IMR-90 (cell line): Measurements from ENCODE around the gene SHLD1. TPM values are rescaled to one million over a fixed set of nuclear protein-coding genes. Genes with fewer than 3 reads are reported as not detected.

Source experiments
- ATAC-seq: fragments of 200-7000 bp; cut with Tn5 transposase; 2 replicates; pipeline ENCODE4 v1.9.1; 2020; ENCODE audit warnings: low read depth, mild to moderate bottlenecking, moderate library complexity
- BruUV-seq: library from RNA; stranded (reverse); fragments of 400-500 nt; replicated peaks from 2 replicates; lab custom pipeline; 2021; lab: Mats Ljungman, UMichigan
- CTCF ChIA-PET: fragments of 300-600 bp; formaldehyde crosslinking; extraction: SDS; loops from one replicate; lab custom pipeline; 2021; ENCODE audit warnings: antibody characterized with exemption; lab: Yijun Ruan, JAX
- POLR2A ChIA-PET: fragments of 300-600 bp; sonication (Branson Sonifier 250); formaldehyde crosslinking; loops from one replicate; lab custom pipeline; 2022; ENCODE audit warnings: antibody characterized with exemption; ENCODE audit not compliant: unreplicated experiment; lab: Charles Lee
- DNase-seq: peaks from one replicate; pipeline ENCODE4 v3.0.0; 2013
- H2AFZ ChIP-seq: replicated peaks from 2 replicates; pipeline ENCODE3; 2013; ENCODE audit warnings: low read length, mild to moderate bottlenecking; ENCODE audit not compliant: poor library complexity
- H2AK5ac ChIP-seq: 2 replicates; pipeline ENCODE4 v1.6.1; 2013; ENCODE audit warnings: low read depth, low read length, inconsistent platforms
- H2AK9ac ChIP-seq: replicated peaks from 2 replicates; pipeline ENCODE3; 2013; ENCODE audit warnings: mild to moderate bottlenecking, low read depth, low read length, moderate library complexity; ENCODE audit not compliant: poor library complexity
- H2BK120ac ChIP-seq: 2 replicates; pipeline ENCODE4 v1.6.1; 2013; ENCODE audit warnings: low read depth, low read length, inconsistent platforms
- H2BK15ac ChIP-seq: 3 replicates; pipeline ENCODE4 v1.6.1; 2013; ENCODE audit warnings: low read depth, low read length, inconsistent platforms
- H2BK20ac ChIP-seq: 2 replicates; pipeline ENCODE4 v1.6.1; 2013; ENCODE audit warnings: low read depth, mild to moderate bottlenecking, inconsistent platforms, low read length, moderate library complexity
- H2BK5ac ChIP-seq: 2 replicates; pipeline ENCODE4 v1.6.1; 2013; ENCODE audit warnings: mild to moderate bottlenecking, low read depth, low read length, inconsistent platforms; ENCODE audit not compliant: poor library complexity, severe bottlenecking
- H3K14ac ChIP-seq: replicated peaks from 2 replicates; pipeline ENCODE4 v1.6.1; 2013; ENCODE audit warnings: low read depth, low read length, inconsistent platforms
- H3K18ac ChIP-seq: 2 replicates; pipeline ENCODE4 v1.6.1; 2013; ENCODE audit warnings: low read depth, low read length, control low read depth
- H3K23ac ChIP-seq: 2 replicates; pipeline ENCODE4 v1.6.1; 2013; ENCODE audit warnings: low read depth, low read length, inconsistent platforms
- H3K27ac ChIP-seq: 2 replicates; pipeline ENCODE4 v1.5.1; 2013; ENCODE audit warnings: mild to moderate bottlenecking, control low read depth, low read length; ENCODE audit not compliant: insufficient read depth
- H3K27me3 ChIP-seq: 2 replicates; pipeline ENCODE4 v1.6.1; 2013; ENCODE audit warnings: low read length; ENCODE audit not compliant: control insufficient read depth, insufficient read depth
- H3K36me3 ChIP-seq: 2 replicates; pipeline ENCODE4 v1.6.1; 2013; ENCODE audit warnings: low read length, mixed read lengths; ENCODE audit not compliant: control insufficient read depth, insufficient read depth
- H3K4ac ChIP-seq: 2 replicates; pipeline ENCODE4 v1.6.1; 2013; ENCODE audit warnings: low read depth, low read length, inconsistent platforms
- H3K4me1 ChIP-seq: 2 replicates; pipeline ENCODE4 v1.6.1; 2013; ENCODE audit warnings: low read length, mixed read lengths; ENCODE audit not compliant: control insufficient read depth, insufficient read depth
- H3K4me2 ChIP-seq: 2 replicates; pipeline ENCODE4 v1.6.1; 2013; ENCODE audit warnings: low read depth, mild to moderate bottlenecking, control low read depth, low read length, moderate library complexity
- H3K4me3 ChIP-seq: 2 replicates; pipeline ENCODE4 v1.5.1; 2013; ENCODE audit warnings: low read depth, mild to moderate bottlenecking, control low read depth, low read length, moderate library complexity; ENCODE audit not compliant: insufficient read depth
- H3K56ac ChIP-seq: 2 replicates; pipeline ENCODE4 v1.6.1; 2013; ENCODE audit warnings: low read length, inconsistent platforms; ENCODE audit not compliant: insufficient read depth; ENCODE audit errors: extremely low read depth
- H3K79me1 ChIP-seq, 2 experiments: 2 replicates each; pipeline ENCODE4 v1.6.1; 2013; ENCODE audit warnings: low read length in 2 of 2, inconsistent platforms in 1 of 2, low read depth in 1 of 2
- H3K9ac ChIP-seq: 2 replicates; pipeline ENCODE4 v1.6.1; 2013; ENCODE audit warnings: low read depth, low read length, control low read depth
- H3K9me1 ChIP-seq: 2 replicates; pipeline ENCODE4 v1.6.1; 2013; ENCODE audit warnings: low read length, inconsistent platforms; ENCODE audit not compliant: insufficient read depth
- H3K9me3 ChIP-seq: 2 replicates; pipeline ENCODE4 v1.6.1; 2013; ENCODE audit warnings: low read length; ENCODE audit not compliant: control insufficient read depth, insufficient read depth
- H4K20me1 ChIP-seq: 2 replicates; pipeline ENCODE4 v1.6.1; 2013; ENCODE audit warnings: low read length, inconsistent platforms; ENCODE audit not compliant: insufficient read depth
- H4K5ac ChIP-seq: 2 replicates; pipeline ENCODE4 v1.6.1; 2013; ENCODE audit warnings: mild to moderate bottlenecking, low read depth, low read length, control low read depth
- H4K8ac ChIP-seq, 2 experiments: 2 replicates each; pipeline ENCODE4 v1.6.1; 2013; ENCODE audit warnings: low read depth in 2 of 2, low read length in 2 of 2, control low read depth in 1 of 2, inconsistent platforms in 1 of 2
- H4K91ac ChIP-seq: 2 replicates; pipeline ENCODE4 v1.6.1; 2013; ENCODE audit warnings: low read depth, low read length, inconsistent platforms; ENCODE audit not compliant: insufficient read depth
- BHLHE40 ChIP-seq: fragments of 150-350 bp; IDR thresholded peaks from 2 replicates; pipeline ENCODE4 v1.6.1; 2016; ENCODE audit warnings: mild to moderate bottlenecking, low read depth, low read length
- CEBPB ChIP-seq: IDR thresholded peaks from 2 replicates; pipeline ENCODE4 v1.6.1; 2012; ENCODE audit warnings: low read depth, low read length, improper control_type of control experiment
- CHD1 ChIP-seq: IDR thresholded peaks from 2 replicates; pipeline ENCODE4 v1.6.1; 2012; ENCODE audit warnings: low read depth, low read length, improper control_type of control experiment
- ELK1 ChIP-seq: fragments of 150-350 bp; IDR thresholded peaks from 2 replicates; pipeline ENCODE4 v1.6.1; 2016; ENCODE audit warnings: low read depth, mild to moderate bottlenecking, low read length, moderate library complexity, borderline replicate concordance
- FOS ChIP-seq: fragments of 150-350 bp; IDR thresholded peaks from 2 replicates; pipeline ENCODE4 v1.6.1; 2016; ENCODE audit warnings: low read depth, low read length
- MAFK ChIP-seq: IDR thresholded peaks from 2 replicates; pipeline ENCODE4 v1.6.1; 2012; ENCODE audit warnings: low read depth, low read length, improper control_type of control experiment
- MAZ ChIP-seq: IDR thresholded peaks from 2 replicates; pipeline ENCODE4 v1.6.1; 2012; ENCODE audit warnings: low read depth, mild to moderate bottlenecking, low read length, improper control_type of control experiment, moderate library complexity, borderline replicate concordance
- MXI1 ChIP-seq: IDR thresholded peaks from 2 replicates; pipeline ENCODE4 v1.6.1; 2012; ENCODE audit warnings: low read depth, mild to moderate bottlenecking, low read length, moderate library complexity, borderline replicate concordance
- NFE2L2 ChIP-seq: fragments of 150-350 bp; IDR thresholded peaks from 2 replicates; pipeline ENCODE4 v1.6.1; 2016; ENCODE audit warnings: low read depth, mild to moderate bottlenecking, low read length
- POLR2A ChIP-seq: IDR thresholded peaks from 2 replicates; pipeline ENCODE4 v1.6.1; 2012; ENCODE audit warnings: mild to moderate bottlenecking, low read depth, low read length
- RAD21 ChIP-seq: IDR thresholded peaks from 2 replicates; pipeline ENCODE4 v1.6.1; 2012; ENCODE audit warnings: low read length, improper control_type of control experiment
- RCOR1 ChIP-seq: IDR thresholded peaks from 2 replicates; pipeline ENCODE4 v1.6.1; 2012; ENCODE audit warnings: mild to moderate bottlenecking, low read length, improper control_type of control experiment; ENCODE audit not compliant: insufficient replicate concordance
- RFX5 ChIP-seq: IDR thresholded peaks from 2 replicates; pipeline ENCODE4 v1.8.0; 2012; ENCODE audit warnings: low read depth, mild to moderate bottlenecking, low read length, moderate library complexity
- SMC3 ChIP-seq: fragments of 150-350 bp; IDR thresholded peaks from 2 replicates; pipeline ENCODE4 v1.6.1; 2016; ENCODE audit warnings: low read depth, mild to moderate bottlenecking, antibody characterized with exemption, low read length, moderate library complexity
- whole genome bisulfite sequencing, 2 experiments: methylation state at CpG; one replicate each; pipeline versions ENCODE4 v1.1.5 to v1.1.7; 2013; ENCODE audit warnings: missing lambda C conversion rate in 2 of 2; ENCODE audit not compliant: insufficient read length in 1 of 2; ENCODE audit errors: extremely low coverage in 2 of 2; 5-methylcytosine and 5-hydroxymethylcytosine counted together
- dilution Hi-C: fragments of 300-500 bp; cut with HindIII; formaldehyde crosslinking; loops from one replicate; pipeline ENCODE4 v1.14.3; 2018; ENCODE audit warnings: low sequenced_read_pairs; ENCODE audit not compliant: unreplicated experiment
- in situ Hi-C: fragments of 300-500 bp; cut with MboI; formaldehyde crosslinking; loops from 3 replicates; pipeline ENCODE4 v1.14.3; 2019; ENCODE audit warnings: low sequenced_read_pairs, inconsistent platforms, mixed read lengths
- intact Hi-C: fragments of 100-400 bp; cut with micrococcal nuclease; formaldehyde crosslinking; loops from 2 replicates; pipeline ENCODE4 v1.10.0; 2022
- polyA plus RNA-seq, 3 experiments: library from polyadenylated mRNA; depleted of rRNA; stranded (reverse); fragments of >200 nt; gene quantifications; 2 replicates each; pipeline ENCODE4 v1.2.3, GENCODE V29; 2012; ENCODE audit warnings: low replicate concordance in 1 of 3
- total RNA-seq: library from RNA; depleted of rRNA; stranded (reverse); fragments of >200 nt; gene quantifications from 2 replicates; pipeline ENCODE4 v1.2.3, GENCODE V29; 2012
- TF ChIP-seq, protein P1 (sequence below): fragments of 150-350 bp; IDR thresholded peaks from 2 replicates; pipeline ENCODE4 v1.6.1; 2017; ENCODE audit warnings: mild to moderate bottlenecking, antibody characterized with exemption, low read length, low read depth
- TF ChIP-seq, protein P2 (sequence below): conservative IDR thresholded peaks from 2 replicates; pipeline ENCODE4 v1.5.1; 2012; ENCODE audit warnings: mild to moderate bottlenecking, low read depth, low read length, improper control_type of control experiment

Gene SHLD1
- total and polyA plus RNA-seq, 2 of the 4 experiments (the other 2 are of a cell fraction), result 2.6 to 3.0 TPM

GRCh38 chr20:5737619-5737953 lies 12.6 kb upstream of the SHLD1 start:
- H3K36me3 ChIP-seq, result no peaks in the 10 kb centered on the region
- H4K91ac ChIP-seq, result peak overlapping the region; percentile 87
- H3K4me1 ChIP-seq, result peaks cover 14% of the 10 kb centered on the region
- H2AFZ ChIP-seq, result no peak overlapping the region
- peak overlapping the region; percentile 53; the same call in 1 of the 2 replicates for H3K9ac ChIP-seq
- peak overlapping the region; percentile 85; the same call in 1 of the 2 replicates for H3K4ac ChIP-seq
- intact Hi-C loops (loop anchor here (5.0 kb wide), 2 partner anchors 85 to 130 kb away; no protein-coding TSS in a partner anchor), in situ Hi-C loops (no loop called here), dilution Hi-C loops (no loop called here)
- peak overlapping the region; percentile 59 for H3K18ac ChIP-seq
- no peaks in the 10 kb centered on the region for H3K79me1 ChIP-seq
- peak overlapping the region; percentile 91 for H3K27ac ChIP-seq
- BruUV-seq, result no TSS peak
- peak overlapping the region; percentile 85; the same call in 1 of the 2 replicates for H2AK5ac ChIP-seq
- H3K14ac ChIP-seq, result peak overlapping the region; percentile 53
- peak overlapping the region; percentile 93 for H2BK120ac ChIP-seq
- peaks cover 8% of the 10 kb centered on the region for H3K9me1 ChIP-seq
- H2BK20ac ChIP-seq, result peak overlapping the region; percentile 96
- H3K56ac ChIP-seq, result peak overlapping the region; percentile 24; the same call in 1 of the 2 replicates
- no peaks in the 10 kb centered on the region for H3K27me3 ChIP-seq
- H2BK15ac ChIP-seq, result peak overlapping the region; percentile 57; the same call in 1 of the 3 replicates
- H4K5ac ChIP-seq, result peak overlapping the region; percentile 89
- ATAC-seq (no peak; the same call in 1 of the 2 replicates), DNase-seq (no peak)
- H2BK5ac ChIP-seq, result peak overlapping the region; percentile 80
- H3K4me2 ChIP-seq, result peak overlapping the region; percentile 1; the same call in 1 of the 2 replicates
- no peaks in the 10 kb centered on the region for H3K9me3 ChIP-seq
- CTCF ChIA-PET, result interaction anchor here (0.6 kb wide), 1 partner anchor 10 kb away, joined by 3 read pairs; no protein-coding TSS in a partner anchor
- TF ChIP-seq SMC3 (no peak), FOS (no peak), RFX5 (no peak), CHD1 (no peak), ELK1 (no peak), BHLHE40 (no peak), MXI1 (no peak), NFE2L2 (no peak), POLR2A (no peak), RAD21 (no peak), CEBPB (no peak), MAZ (no peak), MAFK (no peak), RCOR1 (no peak)
- TF ChIP-seq, protein P1, sequence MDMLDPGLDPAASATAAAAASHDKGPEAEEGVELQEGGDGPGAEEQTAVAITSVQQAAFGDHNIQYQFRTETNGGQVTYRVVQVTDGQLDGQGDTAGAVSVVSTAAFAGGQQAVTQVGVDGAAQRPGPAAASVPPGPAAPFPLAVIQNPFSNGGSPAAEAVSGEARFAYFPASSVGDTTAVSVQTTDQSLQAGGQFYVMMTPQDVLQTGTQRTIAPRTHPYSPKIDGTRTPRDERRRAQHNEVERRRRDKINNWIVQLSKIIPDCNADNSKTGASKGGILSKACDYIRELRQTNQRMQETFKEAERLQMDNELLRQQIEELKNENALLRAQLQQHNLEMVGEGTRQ, result no peak
- TF ChIP-seq, protein P2, sequence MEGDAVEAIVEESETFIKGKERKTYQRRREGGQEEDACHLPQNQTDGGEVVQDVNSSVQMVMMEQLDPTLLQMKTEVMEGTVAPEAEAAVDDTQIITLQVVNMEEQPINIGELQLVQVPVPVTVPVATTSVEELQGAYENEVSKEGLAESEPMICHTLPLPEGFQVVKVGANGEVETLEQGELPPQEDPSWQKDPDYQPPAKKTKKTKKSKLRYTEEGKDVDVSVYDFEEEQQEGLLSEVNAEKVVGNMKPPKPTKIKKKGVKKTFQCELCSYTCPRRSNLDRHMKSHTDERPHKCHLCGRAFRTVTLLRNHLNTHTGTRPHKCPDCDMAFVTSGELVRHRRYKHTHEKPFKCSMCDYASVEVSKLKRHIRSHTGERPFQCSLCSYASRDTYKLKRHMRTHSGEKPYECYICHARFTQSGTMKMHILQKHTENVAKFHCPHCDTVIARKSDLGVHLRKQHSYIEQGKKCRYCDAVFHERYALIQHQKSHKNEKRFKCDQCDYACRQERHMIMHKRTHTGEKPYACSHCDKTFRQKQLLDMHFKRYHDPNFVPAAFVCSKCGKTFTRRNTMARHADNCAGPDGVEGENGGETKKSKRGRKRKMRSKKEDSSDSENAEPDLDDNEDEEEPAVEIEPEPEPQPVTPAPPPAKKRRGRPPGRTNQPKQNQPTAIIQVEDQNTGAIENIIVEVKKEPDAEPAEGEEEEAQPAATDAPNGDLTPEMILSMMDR, result no peak
- H3K4me3 ChIP-seq, result no peak overlapping the region
- POLR2A ChIA-PET, result no interaction called here
- H4K20me1 ChIP-seq, result no peaks in the 10 kb centered on the region
- H4K8ac ChIP-seq, result peak overlapping the region; percentile 70 to 79
- peak overlapping the region; percentile 90 for H3K23ac ChIP-seq
- WGBS, 2 experiments, result no CpG with 5 or more reads among the region's 3 CpGs
- H2AK9ac ChIP-seq, result no peak overlapping the region
